Regular cardiac myocyte (primary cell): ENCODE measurements around the gene CYB5R3. TPM values are rescaled to one million over a fixed set of nuclear protein-coding genes. Genes with fewer than 3 reads are reported as not detected.

Experiments
- total RNA-seq: library from RNA; depleted of rRNA; stranded (reverse); fragments of >200 nt; gene quantifications from 2 replicates; pipeline ENCODE4 v1.2.3, GENCODE V29; 2014

Gene CYB5R3
- 40.8 and 66.5 TPM in 2 replicates for total RNA-seq

GRCh38 chr22:42649246-42650099, at the start of gene CYB5R3:
TSS of gene CYB5R3 (minus strand) at chr22:42649392. CDS start at chr22:42649315, 77 bp downstream.

GRCh38 chr22:42614312-42615091, 34.7 kb downstream of the CYB5R3 start, which contains the start of gene POLDIP3:
TSS of gene POLDIP3 (minus strand) at chr22:42614883. CDS start at chr22:42614857, 26 bp downstream.

Other genes starting within 250 kb of the CYB5R3 start
- gene NFAM1, start 217.0 kb downstream of the CYB5R3 start, total RNA-seq, result not detected in 2 replicates
- gene RRP7A, start 129.6 kb downstream of the CYB5R3 start, total RNA-seq, result 22.3 and 48.5 TPM in 2 replicates
- gene SERHL2, start 95.4 kb downstream of the CYB5R3 start, total RNA-seq, result 3.6 and 4.8 TPM in 2 replicates
- gene POLDIP3, start 34.5 kb downstream of the CYB5R3 start, total RNA-seq, result 19.4 and 30.5 TPM in 2 replicates
- gene ATP5MGL, start 8.8 kb downstream of the CYB5R3 start, total RNA-seq, result 0.28 and 0.58 TPM in 2 replicates
- 19.2 and 20.9 TPM in 2 replicates for gene A4GALT, start 71.5 kb upstream of the CYB5R3 start, total RNA-seq
- gene ARFGAP3, start 207.9 kb upstream of the CYB5R3 start, total RNA-seq, result 111 and 116 TPM in 2 replicates